ENCODE results near the gene OTULIN. TPM values are rescaled to one million over a fixed set of nuclear protein-coding genes. Genes with fewer than 3 reads are reported as not detected.
A peak's percentile ranks its signal among the peaks of the same experiment; 100 is the strongest.

OTULIN gene
- total and polyA plus RNA-seq, 2 of the 13 experiments (the other 11 are each of a cell fraction or from before 2014, with no cell fraction given) = 7.0 to 34.8 TPM

- TF ChIP-seq SMAD3 (CRISPR knock-in tag; IDR thresholded peaks at IDR 0.05) (peak; percentile 79; the same call in 1 of the 2 replicates), EED (CRISPR knock-in tag; IDR thresholded peaks at IDR 0.05) (no peak), ZNF17 (CRISPR knock-in tag; IDR thresholded peaks at IDR 0.05) (no peak), ZNF7 (CRISPR knock-in tag; IDR thresholded peaks at IDR 0.05) (no peak), SOX5 (CRISPR knock-in tag; IDR thresholded peaks at IDR 0.05; ENCODE audit: borderline replicate concordance) (peak; percentile 100), NPAS2 (CRISPR knock-in tag; IDR thresholded peaks at IDR 0.05; ENCODE audit: borderline replicate concordance) (no peak), ARID2 (CRISPR knock-in tag; IDR thresholded peaks at IDR 0.05; ENCODE audit: borderline replicate concordance) (no peak), ZNF281 (CRISPR knock-in tag; IDR thresholded peaks at IDR 0.05; ENCODE audit: borderline replicate concordance) (peak; percentile 99), EP300 (IDR thresholded peaks at IDR 0.05; ENCODE audit: low read depth in 2 of 2, low read length in 2 of 2) (peak; percentile 83 to 95; a peak in 3 of 4 replicates), EP300 (CRISPR knock-in tag; IDR thresholded peaks at IDR 0.05; ENCODE audit: borderline replicate concordance) (peak; percentile 96), THAP8 (CRISPR knock-in tag; IDR thresholded peaks at IDR 0.05; ENCODE audit: borderline replicate concordance) (no peak), KLF6 (CRISPR knock-in tag; IDR thresholded peaks at IDR 0.05) (no peak), KMT2A (CRISPR knock-in tag; IDR thresholded peaks at IDR 0.05) (no peak), ZNF850 (CRISPR knock-in tag; conservative IDR thresholded peaks at IDR 0.05) (no peak), SNAPC2 (CRISPR knock-in tag; IDR thresholded peaks at IDR 0.05) (0 out of 2 replicates have a peak, but pooled peaks have one; percentile 2), PITX1 (CRISPR knock-in tag; IDR thresholded peaks at IDR 0.05) (peak; percentile 78; the same call in 1 of the 2 replicates)
- TF ChIP-seq, protein P1, sequence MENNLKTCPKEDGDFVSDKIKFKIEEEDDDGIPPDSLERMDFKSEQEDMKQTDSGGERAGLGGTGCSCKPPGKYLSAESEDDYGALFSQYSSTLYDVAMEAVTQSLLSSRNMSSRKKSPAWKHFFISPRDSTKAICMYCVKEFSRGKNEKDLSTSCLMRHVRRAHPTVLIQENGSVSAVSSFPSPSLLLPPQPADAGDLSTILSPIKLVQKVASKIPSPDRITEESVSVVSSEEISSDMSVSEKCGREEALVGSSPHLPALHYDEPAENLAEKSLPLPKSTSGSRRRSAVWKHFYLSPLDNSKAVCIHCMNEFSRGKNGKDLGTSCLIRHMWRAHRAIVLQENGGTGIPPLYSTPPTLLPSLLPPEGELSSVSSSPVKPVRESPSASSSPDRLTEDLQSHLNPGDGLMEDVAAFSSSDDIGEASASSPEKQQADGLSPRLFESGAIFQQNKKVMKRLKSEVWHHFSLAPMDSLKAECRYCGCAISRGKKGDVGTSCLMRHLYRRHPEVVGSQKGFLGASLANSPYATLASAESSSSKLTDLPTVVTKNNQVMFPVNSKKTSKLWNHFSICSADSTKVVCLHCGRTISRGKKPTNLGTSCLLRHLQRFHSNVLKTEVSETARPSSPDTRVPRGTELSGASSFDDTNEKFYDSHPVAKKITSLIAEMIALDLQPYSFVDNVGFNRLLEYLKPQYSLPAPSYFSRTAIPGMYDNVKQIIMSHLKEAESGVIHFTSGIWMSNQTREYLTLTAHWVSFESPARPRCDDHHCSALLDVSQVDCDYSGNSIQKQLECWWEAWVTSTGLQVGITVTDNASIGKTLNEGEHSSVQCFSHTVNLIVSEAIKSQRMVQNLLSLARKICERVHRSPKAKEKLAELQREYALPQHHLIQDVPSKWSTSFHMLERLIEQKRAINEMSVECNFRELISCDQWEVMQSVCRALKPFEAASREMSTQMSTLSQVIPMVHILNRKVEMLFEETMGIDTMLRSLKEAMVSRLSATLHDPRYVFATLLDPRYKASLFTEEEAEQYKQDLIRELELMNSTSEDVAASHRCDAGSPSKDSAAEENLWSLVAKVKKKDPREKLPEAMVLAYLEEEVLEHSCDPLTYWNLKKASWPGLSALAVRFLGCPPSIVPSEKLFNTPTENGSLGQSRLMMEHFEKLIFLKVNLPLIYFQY (CRISPR knock-in tag; IDR thresholded peaks at IDR 0.05; ENCODE audit: borderline replicate concordance) = no peak; the same call in 1 of the 2 replicates
- TF ChIP-seq, protein P2, sequence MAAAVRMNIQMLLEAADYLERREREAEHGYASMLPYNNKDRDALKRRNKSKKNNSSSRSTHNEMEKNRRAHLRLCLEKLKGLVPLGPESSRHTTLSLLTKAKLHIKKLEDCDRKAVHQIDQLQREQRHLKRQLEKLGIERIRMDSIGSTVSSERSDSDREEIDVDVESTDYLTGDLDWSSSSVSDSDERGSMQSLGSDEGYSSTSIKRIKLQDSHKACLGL (CRISPR knock-in tag; IDR thresholded peaks at IDR 0.05) = no peak
- TF ChIP-seq, protein P3, sequence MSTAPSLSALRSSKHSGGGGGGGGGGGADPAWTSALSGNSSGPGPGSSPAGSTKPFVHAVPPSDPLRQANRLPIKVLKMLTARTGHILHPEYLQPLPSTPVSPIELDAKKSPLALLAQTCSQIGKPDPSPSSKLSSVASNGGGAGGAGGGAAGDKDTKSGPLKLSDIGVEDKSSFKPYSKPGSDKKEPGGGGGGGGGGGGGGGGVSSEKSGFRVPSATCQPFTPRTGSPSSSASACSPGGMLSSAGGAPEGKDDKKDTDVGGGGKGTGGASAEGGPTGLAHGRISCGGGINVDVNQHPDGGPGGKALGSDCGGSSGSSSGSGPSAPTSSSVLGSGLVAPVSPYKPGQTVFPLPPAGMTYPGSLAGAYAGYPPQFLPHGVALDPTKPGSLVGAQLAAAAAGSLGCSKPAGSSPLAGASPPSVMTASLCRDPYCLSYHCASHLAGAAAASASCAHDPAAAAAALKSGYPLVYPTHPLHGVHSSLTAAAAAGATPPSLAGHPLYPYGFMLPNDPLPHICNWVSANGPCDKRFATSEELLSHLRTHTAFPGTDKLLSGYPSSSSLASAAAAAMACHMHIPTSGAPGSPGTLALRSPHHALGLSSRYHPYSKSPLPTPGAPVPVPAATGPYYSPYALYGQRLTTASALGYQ (CRISPR knock-in tag; IDR thresholded peaks at IDR 0.05) = peak; percentile 93
- TF ChIP-seq, protein P4, sequence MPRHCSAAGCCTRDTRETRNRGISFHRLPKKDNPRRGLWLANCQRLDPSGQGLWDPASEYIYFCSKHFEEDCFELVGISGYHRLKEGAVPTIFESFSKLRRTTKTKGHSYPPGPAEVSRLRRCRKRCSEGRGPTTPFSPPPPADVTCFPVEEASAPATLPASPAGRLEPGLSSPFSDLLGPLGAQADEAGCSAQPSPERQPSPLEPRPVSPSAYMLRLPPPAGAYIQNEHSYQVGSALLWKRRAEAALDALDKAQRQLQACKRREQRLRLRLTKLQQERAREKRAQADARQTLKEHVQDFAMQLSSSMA (CRISPR knock-in tag; IDR thresholded peaks at IDR 0.05) = no peak
These were observed 64.0 kb downstream of the OTULIN start (continued) for GRCh38 chr5:14728459-14728938.

Data from HepG2 (cell line).